Mammary epithelial cell (primary cell): Measurements from ENCODE around the gene MAPK8IP3.

Source experiments
- EZH2 ChIP-seq: IDR thresholded peaks from 2 replicates; pipeline ENCODE4 v1.6.1; 2012; ENCODE audit warnings: low read length, inconsistent platforms, borderline replicate concordance
- TF ChIP-seq, protein P1 (sequence below), 2 donors: IDR thresholded peaks in 1 of 2; conservative IDR thresholded peaks in 1 of 2; 2 replicates each; pipeline ENCODE4 v1.5.1; 2011 to 2012; ENCODE audit warnings: inconsistent platforms in 2 of 2, low read length in 2 of 2, mild to moderate bottlenecking in 2 of 2, control low read depth in 1 of 2, low read depth in 1 of 2; ENCODE audit not compliant: insufficient read depth in 1 of 2; ENCODE audit errors: extremely low read depth in 1 of 2

DNA sequence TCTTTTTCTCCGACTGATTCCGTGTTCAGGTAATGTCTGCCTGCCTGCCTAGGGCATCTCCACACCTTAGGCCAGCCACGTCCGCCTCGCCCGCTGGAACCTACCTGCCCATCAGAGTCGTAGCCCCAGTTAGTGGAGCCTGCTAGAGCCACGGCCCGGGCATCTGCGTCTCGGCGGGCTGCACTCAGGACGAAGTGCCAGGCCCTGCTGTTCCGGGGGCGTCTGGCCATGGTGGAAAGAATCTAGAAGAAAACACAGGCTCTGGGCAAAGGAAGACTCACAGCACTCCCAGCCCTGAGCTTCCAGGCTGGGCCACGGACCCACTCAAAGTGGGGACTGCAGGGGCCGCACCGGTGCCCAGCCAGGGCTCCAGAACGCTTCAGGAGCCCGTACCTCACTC lies 75.3 kb downstream of the MAPK8IP3 start:
- TF ChIP-seq, protein P1, sequence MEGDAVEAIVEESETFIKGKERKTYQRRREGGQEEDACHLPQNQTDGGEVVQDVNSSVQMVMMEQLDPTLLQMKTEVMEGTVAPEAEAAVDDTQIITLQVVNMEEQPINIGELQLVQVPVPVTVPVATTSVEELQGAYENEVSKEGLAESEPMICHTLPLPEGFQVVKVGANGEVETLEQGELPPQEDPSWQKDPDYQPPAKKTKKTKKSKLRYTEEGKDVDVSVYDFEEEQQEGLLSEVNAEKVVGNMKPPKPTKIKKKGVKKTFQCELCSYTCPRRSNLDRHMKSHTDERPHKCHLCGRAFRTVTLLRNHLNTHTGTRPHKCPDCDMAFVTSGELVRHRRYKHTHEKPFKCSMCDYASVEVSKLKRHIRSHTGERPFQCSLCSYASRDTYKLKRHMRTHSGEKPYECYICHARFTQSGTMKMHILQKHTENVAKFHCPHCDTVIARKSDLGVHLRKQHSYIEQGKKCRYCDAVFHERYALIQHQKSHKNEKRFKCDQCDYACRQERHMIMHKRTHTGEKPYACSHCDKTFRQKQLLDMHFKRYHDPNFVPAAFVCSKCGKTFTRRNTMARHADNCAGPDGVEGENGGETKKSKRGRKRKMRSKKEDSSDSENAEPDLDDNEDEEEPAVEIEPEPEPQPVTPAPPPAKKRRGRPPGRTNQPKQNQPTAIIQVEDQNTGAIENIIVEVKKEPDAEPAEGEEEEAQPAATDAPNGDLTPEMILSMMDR (conservative IDR thresholded peaks at IDR 0.05 in 1 of 2, IDR thresholded peaks at IDR 0.05 in 1 of 2; ENCODE audit: extremely low read depth in 1 of 2, insufficient read depth in 1 of 2, low read depth in 1 of 2, low read length in 2 of 2): no peak
- no peak for TF ChIP-seq EZH2
